NCI-H524 treated with DMSO at 0.1 percent for 48 hours (cell line): ENCODE measurements around the gene WSB1.
"Not testable (repeated sequence)": the region's sequence is repeated elsewhere in the genome, so short reads cannot be mapped to it uniquely, and the experiment has no call there.

Experiments
- DNase-seq: peaks from one replicate; lab custom pipeline; 2025; lab: John Stamatoyannopoulos, UW

Gene WSB1, protein sequence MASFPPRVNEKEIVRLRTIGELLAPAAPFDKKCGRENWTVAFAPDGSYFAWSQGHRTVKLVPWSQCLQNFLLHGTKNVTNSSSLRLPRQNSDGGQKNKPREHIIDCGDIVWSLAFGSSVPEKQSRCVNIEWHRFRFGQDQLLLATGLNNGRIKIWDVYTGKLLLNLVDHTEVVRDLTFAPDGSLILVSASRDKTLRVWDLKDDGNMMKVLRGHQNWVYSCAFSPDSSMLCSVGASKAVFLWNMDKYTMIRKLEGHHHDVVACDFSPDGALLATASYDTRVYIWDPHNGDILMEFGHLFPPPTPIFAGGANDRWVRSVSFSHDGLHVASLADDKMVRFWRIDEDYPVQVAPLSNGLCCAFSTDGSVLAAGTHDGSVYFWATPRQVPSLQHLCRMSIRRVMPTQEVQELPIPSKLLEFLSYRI

DNA sequence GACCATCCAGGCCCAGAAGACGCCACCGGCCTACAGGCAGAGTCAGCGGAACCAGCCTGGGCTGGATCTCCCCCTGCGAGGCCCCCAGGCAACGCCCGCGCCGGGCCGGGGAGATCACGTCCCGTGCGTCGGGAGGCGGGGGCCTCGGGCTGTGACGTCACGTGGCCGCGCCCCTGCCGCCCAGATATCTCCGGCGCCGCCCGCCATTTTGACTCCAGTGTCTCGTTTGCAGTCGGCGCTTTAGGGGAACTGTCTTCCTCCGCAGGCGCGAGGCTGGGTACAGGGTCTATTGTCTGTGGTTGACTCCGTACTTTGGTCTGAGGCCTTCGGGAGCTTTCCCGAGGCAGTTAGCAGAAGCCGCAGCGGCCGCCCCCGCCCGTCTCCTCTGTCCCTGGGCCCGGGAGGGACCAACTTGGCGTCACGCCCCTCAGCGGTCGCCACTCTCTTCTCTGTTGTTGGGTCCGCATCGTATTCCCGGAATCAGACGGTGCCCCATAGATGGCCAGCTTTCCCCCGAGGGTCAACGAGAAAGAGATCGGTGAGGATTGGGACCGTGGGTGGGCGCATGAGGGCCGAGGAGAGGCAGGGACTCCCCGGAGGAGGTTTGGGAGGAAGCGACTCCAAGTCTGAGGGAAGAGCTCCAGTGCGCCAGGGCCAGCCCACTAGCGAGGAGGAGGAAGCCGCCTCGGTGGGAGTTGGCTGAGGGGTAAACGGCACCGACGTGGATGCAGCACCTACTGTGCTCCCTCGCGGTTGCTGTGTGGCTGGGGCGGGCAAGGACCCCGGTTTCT, at the start of gene WSB1:
TSS of gene WSB1 (plus strand) at position 217 of the 791 bp plus-strand sequence. CDS start at position 499, 282 bp downstream.
- DNase-seq, result peak; percentile 60

DNA sequence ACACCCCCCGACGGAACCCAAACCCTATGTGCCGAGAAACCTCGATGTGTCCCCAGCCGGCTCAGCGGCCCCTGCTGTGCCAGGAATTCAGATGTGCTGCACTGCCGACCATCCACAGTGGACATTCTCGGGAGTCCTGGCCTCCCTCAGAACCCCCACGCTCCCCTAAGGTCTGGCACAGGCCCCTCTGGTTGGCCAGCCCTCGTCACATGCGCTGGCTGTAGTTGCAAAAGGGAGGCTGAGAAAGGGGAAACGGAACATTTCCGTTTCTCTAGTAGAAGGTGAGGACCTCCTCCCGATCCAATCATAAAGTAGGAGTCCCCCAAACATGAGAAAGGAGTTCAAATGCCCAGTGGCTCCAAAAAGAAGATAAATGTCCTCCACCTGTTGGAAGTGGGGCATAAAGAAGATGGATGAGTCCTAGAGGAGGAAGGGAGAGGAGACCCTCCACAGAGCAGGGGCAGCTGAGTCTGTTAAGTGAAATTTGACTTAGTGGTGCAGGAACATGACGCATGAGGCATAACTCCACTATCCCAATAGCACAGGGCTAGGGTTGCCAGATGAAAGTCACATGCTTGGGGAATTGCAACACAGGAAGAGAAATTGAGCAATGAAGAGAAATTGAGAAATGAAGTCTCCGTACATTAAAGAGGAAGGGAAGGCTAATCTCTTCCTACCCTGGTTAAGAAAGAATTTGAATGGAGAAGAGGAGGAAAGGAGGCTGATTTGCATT, 49.3 kb upstream of the WSB1 start:
- no peak for DNase-seq

- DNase-seq, result peak; percentile 68
Measured at GRCh38 chr17:27245230-27245696, 48.7 kb upstream of the WSB1 start.

- DNase-seq, result no peak
Measured at GRCh38 chr17:27246537-27246936, 47.4 kb upstream of the WSB1 start.

DNA sequence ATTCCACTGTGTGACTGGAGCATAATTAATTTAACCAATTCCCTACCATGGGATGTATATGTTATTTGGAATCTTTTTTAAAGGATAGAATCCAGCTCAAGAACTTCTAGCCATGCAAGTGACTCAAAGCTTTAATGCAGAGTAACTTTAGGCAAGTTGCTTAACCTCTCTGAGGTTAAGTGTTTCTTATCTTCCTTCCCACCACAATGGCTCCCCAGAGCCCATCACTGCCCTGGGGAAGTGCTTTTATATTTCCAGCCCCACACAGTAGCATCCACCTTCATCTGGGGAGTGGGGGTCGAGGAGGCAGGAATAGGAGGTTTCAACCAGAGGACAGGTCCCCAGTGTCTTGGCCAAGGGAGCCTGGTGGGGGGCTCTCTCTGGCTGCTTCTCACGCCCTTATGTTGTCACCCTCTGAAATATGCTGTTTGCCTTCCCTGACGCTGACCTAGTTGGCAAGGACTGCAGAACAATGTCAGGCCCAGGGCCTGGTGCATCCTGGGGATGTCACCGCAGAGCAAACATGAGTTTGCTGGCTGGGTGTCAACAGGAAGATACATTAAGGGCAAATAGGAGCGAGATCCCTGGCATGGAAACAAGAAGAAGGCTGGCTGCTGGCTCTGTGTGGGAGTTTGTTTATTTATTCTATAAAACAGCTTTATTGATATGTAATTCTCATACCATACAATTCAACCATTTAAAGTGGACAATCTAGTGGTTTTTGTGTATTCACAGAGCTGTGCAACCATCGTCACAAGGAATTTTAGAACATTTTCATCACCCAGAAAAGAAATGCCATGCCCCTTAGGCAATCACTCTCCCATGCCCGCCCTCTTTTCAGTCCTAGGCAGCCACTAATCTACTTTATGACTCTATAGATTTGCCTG, 46.6 kb upstream of the WSB1 start:
- DNase-seq, result no peak

- no peak for DNase-seq
Measured at GRCh38 chr17:27247958-27248342, 46.0 kb upstream of the WSB1 start.

GRCh38 chr17:27250791-27251190, 43.1 kb upstream of the WSB1 start:
- not testable (repeated sequence) for DNase-seq

GRCh38 chr17:27254802-27255201, 39.1 kb upstream of the WSB1 start:
- not testable (repeated sequence) for DNase-seq

DNA sequence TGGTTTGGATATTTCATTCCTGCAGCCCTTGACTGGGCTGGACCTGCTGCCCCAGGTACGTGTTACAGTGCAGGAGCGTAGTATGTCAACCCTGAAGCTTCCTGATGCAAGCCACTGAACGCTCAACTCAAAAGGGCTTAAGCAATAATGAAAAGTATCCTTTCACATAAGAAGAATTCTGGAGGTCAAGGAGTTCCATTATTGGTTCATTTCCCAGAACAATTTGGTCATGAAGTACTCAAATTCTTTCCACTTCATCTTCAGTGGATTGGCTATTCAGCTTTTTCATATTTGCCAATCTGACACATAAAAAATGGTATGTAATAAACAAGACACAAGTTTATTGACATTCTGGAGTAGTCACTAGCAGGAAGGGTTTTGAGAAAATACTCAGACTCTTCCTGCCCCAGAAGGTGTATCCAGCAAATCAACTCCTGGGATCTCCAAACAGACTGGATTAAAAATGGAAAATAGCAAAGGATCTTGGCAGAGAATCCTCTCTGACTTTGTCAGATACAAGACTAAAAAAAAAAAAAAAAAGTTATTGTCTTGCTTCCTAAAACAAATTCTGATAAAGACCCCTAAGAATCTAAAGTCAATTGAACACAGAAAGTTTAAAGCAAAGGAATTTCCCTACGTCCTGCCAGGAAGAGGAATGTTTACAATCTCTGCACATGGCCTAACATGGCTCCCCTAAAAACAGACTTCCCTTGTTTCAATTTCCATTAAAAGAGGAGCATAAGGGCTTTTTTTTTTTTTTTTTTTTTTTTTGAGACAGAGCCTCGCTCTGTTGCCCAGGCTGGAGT, 37.5 kb upstream of the WSB1 start:
- no peak for DNase-seq

DNA sequence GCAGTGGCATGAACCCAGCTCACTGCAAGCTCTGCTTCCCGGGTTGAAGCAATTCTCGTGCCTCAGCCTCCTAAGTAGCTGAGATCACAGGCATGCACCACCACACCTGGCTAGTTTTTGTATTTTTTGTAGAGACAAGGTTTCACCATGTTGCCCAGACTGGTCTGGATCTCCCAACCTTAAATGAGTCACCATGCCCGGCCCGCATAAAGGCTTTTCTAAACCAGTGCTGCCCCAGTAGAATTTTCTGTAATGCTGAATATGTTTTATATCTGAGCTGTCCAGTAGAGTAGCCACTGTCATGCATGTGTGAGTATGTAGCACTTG, 36.9 kb upstream of the WSB1 start:
- no peak for DNase-seq

- DNase-seq, result no peak
Measured at GRCh38 chr17:27259356-27259755, 34.6 kb upstream of the WSB1 start.

GRCh38 chr17:27263386-27263785, 30.5 kb upstream of the WSB1 start:
- DNase-seq, result no peak

- no peak for DNase-seq
Measured at GRCh38 chr17:27264068-27264812, 29.7 kb upstream of the WSB1 start.

GRCh38 chr17:27265333-27265732, 28.6 kb upstream of the WSB1 start:
- DNase-seq, result no peak

DNA sequence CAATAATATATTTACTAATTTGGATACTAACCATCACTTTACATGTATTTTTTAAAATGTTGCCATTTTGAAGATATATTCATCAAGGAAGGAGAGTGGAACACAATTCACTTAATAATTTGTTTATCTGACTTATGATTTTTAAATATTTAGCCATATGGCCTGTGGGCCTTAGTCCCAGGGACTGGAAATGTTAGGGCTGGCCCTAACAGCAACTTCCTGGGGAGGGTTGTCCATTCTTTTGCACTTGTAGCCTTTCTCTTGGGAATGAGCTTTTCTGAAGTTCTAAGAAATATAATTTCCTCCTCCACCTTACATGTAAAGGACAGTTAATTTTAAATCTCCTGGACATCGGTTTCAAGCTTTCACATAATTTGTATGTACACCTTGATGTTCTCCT, 27.7 kb upstream of the WSB1 start:
- DNase-seq, result no peak

- peak; percentile 81 for DNase-seq
Measured at GRCh38 chr17:27268394-27269085, 25.4 kb upstream of the WSB1 start.

DNA sequence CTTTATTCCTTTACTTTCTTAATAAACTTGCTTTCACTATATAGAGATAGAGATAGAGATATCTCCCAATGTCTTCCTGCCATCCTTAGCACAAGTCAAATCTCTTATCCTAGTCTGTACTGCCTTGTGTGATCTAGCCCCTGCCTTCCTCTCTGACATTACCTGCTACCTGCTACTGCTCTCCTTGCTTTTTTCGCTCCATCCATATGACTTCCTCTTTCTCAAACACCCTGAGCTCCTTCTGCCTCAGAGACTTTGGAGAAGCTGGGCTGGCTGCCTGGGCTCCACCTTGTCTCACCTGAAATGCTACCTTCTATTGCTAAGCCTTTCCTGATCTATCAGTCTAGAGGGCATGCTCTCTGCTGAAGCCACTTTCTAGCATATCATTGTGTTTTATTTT, 24.7 kb upstream of the WSB1 start:
- no peak for DNase-seq

GRCh38 chr17:27269974-27270373, 23.9 kb upstream of the WSB1 start:
- DNase-seq, result no peak

GRCh38 chr17:27276653-27277156, 17.2 kb upstream of the WSB1 start:
- DNase-seq, result no peak
